ENCODE data around the gene ASCC1.
A peak's percentile ranks its signal among the peaks of the same experiment; 100 is the strongest.

Gene ASCC1

DNA sequence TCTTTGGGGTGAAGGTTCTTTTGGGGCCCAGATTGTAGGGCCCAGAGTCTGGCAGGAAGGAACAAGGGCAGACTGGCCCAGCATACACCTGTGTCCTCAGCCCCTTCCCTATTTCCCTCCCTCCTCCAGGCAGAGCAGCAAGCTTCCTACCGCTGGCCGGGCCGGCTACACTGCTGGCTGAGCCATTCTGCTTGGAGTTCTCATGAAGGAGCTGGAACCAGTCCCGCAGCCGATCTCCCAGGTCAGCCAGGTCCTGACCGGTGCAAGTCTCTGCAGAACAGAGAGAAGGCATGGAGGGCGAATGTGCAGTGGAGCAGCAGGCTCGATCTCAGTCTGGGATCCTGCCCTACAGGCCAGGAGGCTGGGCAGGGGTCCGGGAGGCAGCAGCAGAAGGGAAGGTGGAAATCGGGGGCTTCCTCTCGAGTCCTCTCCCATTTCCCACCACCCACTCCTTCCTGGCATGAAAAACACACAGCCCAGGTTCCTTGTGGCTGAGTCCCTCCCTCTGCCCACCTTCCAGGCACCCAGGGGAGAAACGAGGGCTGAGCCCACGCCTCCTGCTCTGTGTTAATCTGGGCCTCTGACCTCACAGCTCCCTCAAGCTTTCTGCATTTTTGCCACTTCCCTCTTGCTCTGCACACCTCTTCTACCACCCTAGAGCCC, 148.5 kb downstream of the ASCC1 start:
- H3K27me3 Mint-ChIP-seq, result no peaks in the 10 kb centered on the region
- H3K4me3 Mint-ChIP-seq, result no peak overlapping the region
- peak overlapping the region; percentile 71 for H3K27ac Mint-ChIP-seq
- no peaks in the 10 kb centered on the region for H3K9me3 Mint-ChIP-seq
- peaks cover 93% of the 10 kb centered on the region for H3K36me3 Mint-ChIP-seq (ENCODE audit: low read depth)
- DNase-seq, result no peak
- H3K4me1 Mint-ChIP-seq (ENCODE audit: low read depth), result peaks cover 30% of the 10 kb centered on the region

DNA sequence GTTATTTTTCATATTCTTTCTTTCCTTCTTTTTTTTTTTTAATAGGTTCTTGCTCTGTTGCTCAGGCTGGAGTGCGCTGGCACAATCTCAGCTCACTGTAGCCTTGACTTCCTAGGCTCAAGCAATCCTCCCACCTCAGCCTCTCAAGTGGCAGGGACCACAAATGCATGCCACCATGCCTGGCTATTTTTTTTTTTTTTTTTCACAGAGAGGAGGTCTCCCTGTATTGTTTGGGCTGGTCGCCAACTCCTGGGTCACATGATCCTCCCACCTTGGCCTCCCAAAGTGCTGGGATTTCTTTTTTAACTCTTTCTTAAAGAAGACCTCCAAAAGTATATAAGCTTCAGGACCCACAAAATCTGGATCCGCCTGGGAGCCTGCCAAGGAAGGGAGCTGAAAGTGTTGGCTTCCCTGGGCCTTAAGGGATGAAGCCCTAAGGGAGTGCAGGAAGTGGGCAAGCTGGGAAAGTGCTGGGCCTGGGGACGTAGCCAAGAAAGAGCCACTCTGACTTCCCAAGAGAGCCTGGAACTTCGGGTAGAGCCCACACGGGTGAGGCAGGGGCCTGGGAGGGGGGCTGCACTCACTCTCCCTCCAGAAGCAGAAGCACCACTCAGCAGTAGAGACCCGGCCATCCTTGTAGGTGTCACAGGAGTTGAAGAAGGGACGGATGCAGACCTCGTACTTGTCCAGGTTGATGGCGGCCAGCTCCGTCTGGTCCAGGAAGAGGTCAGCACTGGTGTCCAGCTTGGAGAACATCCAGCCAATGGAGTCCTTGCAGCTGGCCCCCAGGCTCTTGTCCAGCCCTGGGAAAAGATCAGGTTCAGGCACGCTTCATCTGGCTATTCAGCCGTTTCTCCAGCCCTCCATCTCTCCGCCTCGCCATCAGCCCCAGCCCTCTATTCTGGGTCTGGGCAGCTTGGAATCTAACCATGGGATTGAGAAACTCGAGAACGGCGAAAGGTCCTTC, 149.5 kb downstream of the ASCC1 start:
- Mint-ChIP-seq H3K27me3 (no peaks in the 10 kb centered on the region), H3K27ac (peak overlapping the region; percentile 20), H3K4me3 (no peak overlapping the region), H3K36me3 (ENCODE audit: low read depth) (peaks cover 93% of the 10 kb centered on the region), H3K9me3 (no peaks in the 10 kb centered on the region), H3K4me1 (ENCODE audit: low read depth) (peaks cover 26% of the 10 kb centered on the region)
- no peak for DNase-seq

DNA sequence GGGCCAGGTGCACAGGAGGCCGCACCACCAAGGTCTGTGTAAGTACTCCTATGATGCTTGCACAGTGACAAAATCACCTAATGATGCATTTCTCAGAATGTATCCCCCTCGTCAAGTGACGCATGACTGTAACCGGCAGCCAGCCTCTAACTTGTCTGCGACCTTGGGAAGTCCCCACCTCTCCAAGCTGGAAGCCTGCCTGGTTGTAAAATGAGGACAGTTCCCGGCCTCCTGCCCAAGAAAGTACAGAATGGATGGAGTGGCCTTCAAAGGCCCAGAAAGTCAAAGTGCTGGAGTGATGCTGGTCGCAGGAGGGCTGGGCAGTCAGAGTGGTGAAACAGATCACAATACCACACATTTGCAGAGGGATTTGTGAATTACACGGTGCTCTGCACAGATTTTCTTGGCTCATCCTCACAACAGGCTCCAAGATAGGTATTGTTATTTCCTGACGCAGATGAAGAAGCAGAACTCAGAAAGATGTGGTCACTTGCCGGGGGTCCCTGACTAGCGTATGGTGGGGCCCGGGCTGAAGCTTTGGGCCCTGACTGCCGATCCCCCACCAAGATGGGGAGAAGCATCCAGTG, 150.5 kb downstream of the ASCC1 start:
- Mint-ChIP-seq H3K27me3 (no peaks in the 10 kb centered on the region), H3K4me3 (no peak overlapping the region), H3K27ac (peak overlapping the region; percentile 40), H3K4me1 (ENCODE audit: low read depth) (peaks cover 22% of the 10 kb centered on the region), H3K9me3 (no peaks in the 10 kb centered on the region), H3K36me3 (ENCODE audit: low read depth) (peaks cover 93% of the 10 kb centered on the region)
- DNase-seq, result no peak

DNA sequence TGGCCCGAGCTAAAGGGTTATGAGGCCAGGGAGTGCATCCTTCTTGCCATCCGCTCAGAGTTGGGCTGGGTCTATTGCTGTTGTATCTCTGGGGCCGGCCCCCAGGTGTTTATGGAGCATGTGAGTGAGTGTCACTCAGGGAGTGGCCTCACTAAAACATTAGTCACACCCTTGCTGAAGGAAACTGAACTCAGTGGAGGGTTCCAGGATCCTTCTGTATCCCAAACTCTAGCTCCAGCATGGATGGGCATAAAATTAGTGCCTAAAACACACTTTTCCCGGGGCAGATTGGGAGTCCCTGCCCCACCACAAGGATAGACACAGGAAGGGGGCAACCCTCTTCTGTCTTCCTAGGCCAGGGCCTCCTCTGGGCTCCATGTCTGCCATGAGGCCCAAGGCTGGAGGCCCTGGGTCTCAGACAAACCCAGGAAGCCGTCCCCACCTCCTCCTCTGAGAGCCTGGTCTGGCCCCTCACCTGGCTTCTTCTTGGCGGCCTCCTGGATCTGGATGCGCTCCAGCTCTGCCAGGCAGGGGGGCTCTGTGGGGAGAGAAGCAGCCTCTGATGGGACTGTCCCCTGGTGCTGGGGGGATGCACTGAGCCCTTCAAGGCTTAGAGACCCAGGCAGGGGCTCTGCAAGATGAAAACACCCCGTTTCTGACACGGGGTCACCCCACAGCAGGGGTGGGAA, 152.2 kb downstream of the ASCC1 start:
- no peaks in the 10 kb centered on the region for H3K9me3 Mint-ChIP-seq
- H3K27ac Mint-ChIP-seq, result peak overlapping the region; percentile 78
- DNase-seq, result no peak
- no peak overlapping the region for H3K4me3 Mint-ChIP-seq
- H3K4me1 Mint-ChIP-seq (ENCODE audit: low read depth), result peaks cover 24% of the 10 kb centered on the region
- peaks cover 79% of the 10 kb centered on the region for H3K36me3 Mint-ChIP-seq (ENCODE audit: low read depth)
- H3K27me3 Mint-ChIP-seq, result no peaks in the 10 kb centered on the region

DNA sequence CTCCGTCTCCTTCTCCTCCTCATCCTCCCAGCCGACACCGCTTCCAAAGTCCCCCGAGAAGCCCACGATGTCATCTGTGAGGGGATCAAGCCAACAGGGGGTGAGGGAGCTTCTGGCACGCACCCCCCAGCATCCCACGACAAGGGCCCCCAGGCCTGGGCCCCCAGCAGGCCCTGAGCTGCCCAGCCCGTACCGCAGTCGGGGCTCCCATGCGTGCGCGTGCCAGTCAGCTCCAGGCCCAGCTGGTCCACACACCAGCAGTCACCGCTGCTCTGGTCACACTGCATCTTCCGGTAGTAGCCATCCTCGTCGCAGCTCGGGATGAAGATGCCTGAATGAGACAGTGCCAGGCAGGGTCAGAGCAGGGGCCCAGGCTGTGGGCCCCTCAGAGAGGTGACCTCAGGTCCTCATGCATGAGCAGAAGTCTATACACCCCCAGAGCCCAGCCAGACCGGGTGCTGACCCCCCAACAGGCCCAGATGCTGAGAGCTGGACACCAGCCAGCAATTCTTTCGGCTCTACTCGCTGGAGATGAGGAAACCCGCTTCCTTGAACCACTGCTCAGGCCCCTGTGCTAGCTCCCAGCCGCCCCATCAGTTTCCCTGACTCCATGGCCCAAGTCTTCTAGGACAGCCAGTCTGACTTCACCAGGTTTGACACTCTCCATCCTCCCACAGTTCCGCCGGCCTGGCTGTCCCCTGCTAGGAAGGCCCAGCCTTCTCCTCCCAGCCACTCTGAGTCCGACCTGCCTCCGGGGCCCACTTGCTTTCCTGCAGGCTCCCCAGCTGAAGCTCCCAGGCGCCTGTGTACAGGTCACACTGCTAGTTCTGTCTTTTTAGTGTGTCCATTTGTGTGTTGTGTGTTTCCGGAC, 153.0 kb downstream of the ASCC1 start:
- peaks cover 29% of the 10 kb centered on the region for H3K4me1 Mint-ChIP-seq (ENCODE audit: low read depth)
- no peaks in the 10 kb centered on the region for H3K27me3 Mint-ChIP-seq
- peak overlapping the region; percentile 81 for H3K27ac Mint-ChIP-seq

DNA sequence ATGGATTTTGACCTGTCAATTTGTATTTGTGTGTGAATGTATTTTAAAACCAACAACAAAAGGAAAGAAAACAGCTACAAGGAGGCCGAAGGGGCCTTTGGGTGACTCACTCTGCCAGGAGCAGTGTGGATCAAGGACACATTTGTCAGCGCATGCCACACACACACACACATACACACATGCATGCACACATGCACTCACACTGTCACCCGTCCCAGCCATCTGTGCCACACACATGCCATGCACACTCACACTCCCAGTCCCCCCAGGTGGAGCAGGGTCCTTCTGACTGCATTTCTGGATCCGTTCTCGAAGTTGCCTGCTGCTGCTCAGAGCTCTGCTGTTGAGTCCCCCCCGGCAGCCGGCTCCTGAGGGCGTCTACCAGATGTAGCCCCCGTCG, 153.7 kb downstream of the ASCC1 start:
- Mint-ChIP-seq H3K9me3 (no peaks in the 10 kb centered on the region), H3K27ac (peak overlapping the region; percentile 81), H3K36me3 (ENCODE audit: low read depth) (peaks cover 65% of the 10 kb centered on the region), H3K27me3 (no peaks in the 10 kb centered on the region), H3K4me3 (no peak overlapping the region), H3K4me1 (ENCODE audit: low read depth) (peaks cover 29% of the 10 kb centered on the region)
- no peak for DNase-seq

More for the DNA sequence above, 153.0 kb downstream of the ASCC1 start:
- no peak for DNase-seq
- Mint-ChIP-seq H3K4me3 (no peak overlapping the region), H3K9me3 (no peaks in the 10 kb centered on the region), H3K36me3 (ENCODE audit: low read depth) (peaks cover 72% of the 10 kb centered on the region)

DNA sequence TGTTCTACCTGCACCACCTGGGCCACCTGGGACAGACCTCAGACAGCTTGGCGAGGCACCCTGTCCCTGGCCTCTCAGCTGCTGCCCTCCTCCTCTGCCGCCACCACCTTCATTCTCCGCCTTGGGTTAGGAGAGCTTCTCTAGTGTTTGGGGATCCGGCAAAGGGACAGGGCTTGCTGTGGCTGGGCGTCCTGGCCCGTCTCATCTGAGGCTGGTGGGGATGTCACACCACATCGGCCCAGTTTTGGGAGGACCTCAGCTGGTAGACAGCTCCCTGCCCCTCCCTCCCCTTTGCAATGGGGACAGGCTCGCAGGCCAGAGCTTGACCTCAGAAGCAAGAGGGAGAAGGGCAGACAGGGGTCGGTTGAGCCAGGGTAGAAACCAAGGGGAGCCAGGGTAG, 154.1 kb downstream of the ASCC1 start:
- H3K27ac Mint-ChIP-seq, result peak overlapping the region; percentile 81
- no peaks in the 10 kb centered on the region for H3K27me3 Mint-ChIP-seq
- no peak for DNase-seq
- no peaks in the 10 kb centered on the region for H3K9me3 Mint-ChIP-seq
- peaks cover 61% of the 10 kb centered on the region for H3K36me3 Mint-ChIP-seq (ENCODE audit: low read depth)
- H3K4me3 Mint-ChIP-seq, result no peak overlapping the region
- peaks cover 29% of the 10 kb centered on the region for H3K4me1 Mint-ChIP-seq (ENCODE audit: low read depth)

DNA sequence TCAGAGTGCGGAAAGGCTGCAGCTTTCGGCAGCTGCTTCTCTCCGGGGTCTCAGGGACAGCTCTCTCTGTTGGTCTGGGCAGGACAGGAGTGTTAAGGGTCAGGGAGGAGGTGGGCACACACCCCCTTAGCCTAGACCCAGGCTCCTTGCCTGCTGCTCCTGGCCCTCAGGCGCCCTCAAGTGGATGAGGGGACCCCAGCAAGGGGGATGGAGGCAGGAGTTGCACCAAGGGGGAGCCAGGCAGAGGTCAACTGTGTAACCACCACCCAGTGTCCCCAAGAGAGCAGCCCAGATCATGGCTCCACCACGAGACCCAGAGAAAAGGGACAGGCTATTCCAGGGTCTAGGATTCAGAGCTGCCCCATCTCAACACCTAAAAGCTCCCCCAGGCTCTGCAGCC, 154.6 kb downstream of the ASCC1 start:
- Mint-ChIP-seq H3K9me3 (no peaks in the 10 kb centered on the region), H3K4me3 (no peak overlapping the region), H3K27me3 (no peaks in the 10 kb centered on the region), H3K4me1 (ENCODE audit: low read depth) (peaks cover 29% of the 10 kb centered on the region), H3K27ac (peak overlapping the region; percentile 60), H3K36me3 (ENCODE audit: low read depth) (peaks cover 56% of the 10 kb centered on the region)
- no peak for DNase-seq

DNA sequence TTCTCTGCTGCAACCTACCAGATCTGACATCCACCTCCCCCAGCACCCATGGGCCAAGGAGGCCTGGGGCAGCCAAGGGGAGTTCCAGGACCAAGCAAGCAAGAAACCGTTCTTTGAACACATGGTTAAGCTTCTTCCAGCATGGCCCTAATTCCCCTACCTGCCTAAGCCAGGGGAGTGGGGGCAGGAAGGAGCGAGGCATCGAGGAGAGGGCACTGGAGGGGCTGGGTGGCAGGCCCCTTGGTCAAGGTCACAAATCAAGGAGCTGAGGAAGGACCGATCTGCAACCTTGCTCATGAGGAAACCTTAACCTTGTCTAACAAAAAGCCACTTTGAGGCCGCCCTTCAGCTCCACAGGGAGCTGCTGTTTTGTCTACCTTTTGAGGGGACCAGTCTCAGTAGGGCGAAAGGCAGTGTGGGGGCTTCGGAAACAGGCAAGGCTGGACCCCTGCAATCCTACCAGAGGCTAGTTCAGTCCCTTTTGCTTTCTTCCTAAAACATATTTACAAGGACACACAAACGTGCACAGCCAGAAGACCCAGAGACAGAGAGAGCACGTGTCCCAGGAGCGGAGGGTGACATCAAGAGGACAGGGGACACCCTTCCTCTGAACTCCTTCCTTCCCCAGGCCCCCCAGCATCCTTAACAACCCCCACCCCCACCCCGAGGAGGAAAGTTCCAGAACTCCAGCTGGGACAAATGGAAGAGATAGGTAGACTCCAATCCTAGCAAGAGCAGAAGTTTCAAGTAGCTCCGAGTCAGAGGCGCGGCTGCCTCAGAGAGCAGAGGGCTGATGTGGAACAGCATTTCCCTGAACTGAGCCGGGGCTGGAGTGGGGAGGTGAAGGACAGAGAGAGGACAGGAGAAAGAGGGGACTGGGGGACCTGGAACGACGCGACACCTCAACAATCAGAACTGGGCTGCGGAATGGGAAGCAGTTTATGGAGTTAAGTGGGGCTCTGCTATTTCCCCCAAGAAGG, 155.9 kb downstream of the ASCC1 start:
- H3K27ac Mint-ChIP-seq, result peak overlapping the region; percentile 83
- no peaks in the 10 kb centered on the region for H3K9me3 Mint-ChIP-seq
- no peak overlapping the region for H3K4me3 Mint-ChIP-seq
- H3K36me3 Mint-ChIP-seq (ENCODE audit: low read depth), result peaks cover 43% of the 10 kb centered on the region
- H3K4me1 Mint-ChIP-seq (ENCODE audit: low read depth), result peaks cover 29% of the 10 kb centered on the region
- DNase-seq, result no peak
- no peaks in the 10 kb centered on the region for H3K27me3 Mint-ChIP-seq

DNA sequence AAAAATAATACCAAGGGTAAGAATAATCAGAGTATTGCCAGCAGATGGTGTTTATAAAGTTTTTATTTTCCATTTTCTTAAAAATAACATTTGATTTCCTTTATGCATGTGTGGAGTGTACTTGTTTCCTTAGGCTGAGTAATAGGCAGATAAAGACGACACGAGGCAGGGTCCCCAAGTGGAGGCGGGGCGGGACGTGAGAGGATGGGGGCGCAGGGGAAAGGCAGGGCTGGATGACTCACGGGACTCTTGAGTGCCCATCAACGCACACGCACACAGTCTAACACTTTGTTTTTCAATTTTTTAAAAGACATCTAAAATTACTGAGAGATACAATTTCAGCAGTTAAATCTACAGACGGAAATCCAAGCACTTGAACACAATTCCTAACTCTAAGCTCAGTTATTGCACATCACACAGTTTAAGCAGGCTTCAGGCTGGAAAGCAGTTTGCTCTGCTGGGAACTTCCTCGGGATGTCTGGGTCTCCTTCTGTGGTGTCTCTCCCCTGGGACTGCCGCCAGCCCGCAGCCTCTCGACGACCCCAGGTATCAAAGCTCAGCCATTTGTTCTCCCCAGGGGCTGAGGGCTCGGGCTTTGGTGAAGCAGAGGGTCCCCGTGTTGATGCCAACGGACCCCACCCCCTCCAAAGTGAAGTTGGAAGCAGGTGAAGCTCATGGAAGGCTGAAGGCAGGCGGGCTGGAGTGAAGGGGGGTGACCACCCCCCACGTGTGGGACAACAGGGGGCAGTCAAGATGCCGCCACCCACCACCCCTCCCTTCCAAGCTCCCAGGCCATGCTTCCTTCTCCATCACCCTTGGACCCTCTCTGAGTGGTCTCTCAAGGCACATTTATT, 156.9 kb downstream of the ASCC1 start:
- H3K4me3 Mint-ChIP-seq, result no peak overlapping the region
- no peaks in the 10 kb centered on the region for H3K9me3 Mint-ChIP-seq
- H3K27me3 Mint-ChIP-seq, result no peaks in the 10 kb centered on the region
- H3K4me1 Mint-ChIP-seq (ENCODE audit: low read depth), result peaks cover 29% of the 10 kb centered on the region
- no peak for DNase-seq
- H3K27ac Mint-ChIP-seq, result peak overlapping the region; percentile 83
- peaks cover 39% of the 10 kb centered on the region for H3K36me3 Mint-ChIP-seq (ENCODE audit: low read depth)

DNA sequence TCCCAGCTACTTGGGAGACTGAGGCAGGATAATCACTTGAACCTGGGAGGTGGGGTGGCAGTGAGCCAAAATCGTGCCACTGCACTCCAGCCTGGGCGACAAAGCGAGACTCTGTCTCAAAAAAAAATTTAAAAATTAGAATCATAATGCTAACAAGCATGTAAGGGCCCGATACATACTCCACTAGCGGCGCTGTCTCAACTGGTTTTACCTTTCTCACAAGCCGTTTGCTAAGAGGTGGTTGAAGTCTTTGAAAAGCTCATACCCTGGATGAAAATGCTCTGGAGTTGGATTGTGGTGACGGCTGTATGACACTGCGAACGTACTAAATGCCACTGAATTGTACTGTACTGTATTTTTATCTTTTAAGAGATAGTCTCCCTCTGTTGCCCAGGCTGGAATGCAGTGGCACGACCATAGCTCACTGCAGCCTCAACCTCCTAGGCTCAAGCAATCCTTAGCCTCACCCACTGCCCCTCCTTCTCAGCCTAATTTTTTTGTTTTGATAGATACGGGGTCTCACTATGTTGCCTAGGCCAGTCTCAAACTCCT, 157.7 kb downstream of the ASCC1 start:
- no peak for DNase-seq

More for the DNA sequence above, 157.7 kb downstream of the ASCC1 start:
- no peaks in the 10 kb centered on the region for H3K9me3 Mint-ChIP-seq
- H3K4me3 Mint-ChIP-seq, result no peak overlapping the region
- H3K4me1 Mint-ChIP-seq (ENCODE audit: low read depth), result peaks cover 27% of the 10 kb centered on the region
- peaks cover 31% of the 10 kb centered on the region for H3K36me3 Mint-ChIP-seq (ENCODE audit: low read depth)
- H3K27me3 Mint-ChIP-seq, result no peaks in the 10 kb centered on the region
- peak overlapping the region; percentile 83 for H3K27ac Mint-ChIP-seq
